GM19468 (cell line): Measurements from ENCODE around the gene MAP2.

Experiments
- ATAC-seq: cut with Tn5 transposase; IDR thresholded peaks from one replicate; pipeline ENCODE4 v1.9.1; 2021; ENCODE audit warnings: mild to moderate bottlenecking, moderate library complexity, moderate number of reproducible peaks; ENCODE audit not compliant: unreplicated experiment; ENCODE audit errors: extremely low read depth

Gene MAP2

DNA sequence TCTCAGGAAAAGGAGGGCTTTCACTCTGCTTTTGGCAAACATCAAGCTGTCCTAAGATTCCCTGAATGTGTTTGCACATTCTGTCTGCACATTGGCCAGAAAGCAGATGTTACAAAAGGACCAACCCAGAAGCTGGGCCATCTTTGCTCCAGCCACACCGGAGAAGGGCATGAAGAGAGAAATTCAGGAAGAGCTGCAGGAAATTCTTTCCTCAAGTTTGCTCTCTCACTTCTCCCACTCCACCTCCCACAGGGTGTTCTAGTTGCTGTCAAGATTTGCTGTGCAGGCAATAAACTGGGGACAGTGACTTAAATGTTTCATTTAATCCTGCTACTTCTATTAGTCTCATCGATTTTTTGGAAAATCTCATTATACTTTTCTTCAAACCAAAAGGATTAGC is 210.1 kb downstream of the MAP2 start:
- ATAC-seq, result no peak

DNA sequence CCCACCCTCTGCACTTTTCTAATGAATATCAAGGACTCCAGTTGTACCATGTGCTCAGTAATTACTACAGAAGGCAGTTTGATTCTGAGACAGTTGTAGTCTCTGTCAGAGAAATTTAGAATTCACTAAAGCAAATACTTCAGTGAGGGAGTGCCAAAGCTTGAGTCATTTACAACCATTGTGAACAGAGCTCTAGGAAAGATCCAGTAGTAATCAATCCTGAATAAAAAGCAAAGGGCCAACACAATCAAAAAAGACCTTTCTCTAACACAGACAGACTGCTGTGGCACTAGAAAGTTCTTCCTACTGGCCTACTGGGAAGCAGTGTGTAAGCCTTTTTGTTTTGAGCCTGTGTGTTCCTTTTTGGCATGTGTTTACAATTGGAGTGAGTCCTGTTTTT is 212.2 kb downstream of the MAP2 start:
- ATAC-seq, result no peak

DNA sequence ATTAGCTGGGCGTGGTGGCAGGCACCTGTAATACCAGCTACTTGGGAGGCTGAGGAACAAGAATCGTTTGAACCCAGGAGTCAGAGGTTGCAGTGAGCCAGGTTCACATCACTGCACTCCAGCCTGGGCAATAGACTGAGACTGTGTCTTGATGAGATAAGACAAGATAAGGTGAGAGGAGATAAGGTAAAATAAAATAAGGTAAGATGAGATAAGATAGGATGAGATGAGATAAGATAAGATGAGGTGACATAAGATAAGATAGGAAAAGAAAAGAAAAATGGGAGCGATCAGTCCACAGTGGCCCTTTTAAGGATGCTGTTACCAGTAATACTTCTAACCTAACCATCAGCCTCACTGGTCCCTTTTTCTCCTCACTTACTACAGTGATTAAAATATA is 213.4 kb downstream of the MAP2 start:
- no peak for ATAC-seq

DNA sequence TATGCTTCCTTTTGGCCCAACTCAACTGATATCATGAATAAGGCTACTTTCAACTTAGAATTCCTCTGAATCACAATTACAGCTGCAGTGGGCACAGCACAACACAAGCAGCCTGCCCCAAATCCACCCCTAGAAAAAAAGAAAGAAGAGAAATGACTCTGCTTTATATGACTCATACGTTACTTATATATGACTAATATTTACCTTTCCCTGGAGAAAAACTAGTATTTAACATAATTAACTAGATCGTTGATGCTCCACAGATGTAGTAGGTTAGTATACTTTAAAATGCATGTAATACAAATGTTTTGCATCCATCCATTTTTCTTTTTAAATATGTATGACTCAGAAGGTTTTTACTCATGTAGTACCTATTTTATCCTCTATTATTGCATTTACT is 214.5 kb downstream of the MAP2 start:
- no peak for ATAC-seq

DNA sequence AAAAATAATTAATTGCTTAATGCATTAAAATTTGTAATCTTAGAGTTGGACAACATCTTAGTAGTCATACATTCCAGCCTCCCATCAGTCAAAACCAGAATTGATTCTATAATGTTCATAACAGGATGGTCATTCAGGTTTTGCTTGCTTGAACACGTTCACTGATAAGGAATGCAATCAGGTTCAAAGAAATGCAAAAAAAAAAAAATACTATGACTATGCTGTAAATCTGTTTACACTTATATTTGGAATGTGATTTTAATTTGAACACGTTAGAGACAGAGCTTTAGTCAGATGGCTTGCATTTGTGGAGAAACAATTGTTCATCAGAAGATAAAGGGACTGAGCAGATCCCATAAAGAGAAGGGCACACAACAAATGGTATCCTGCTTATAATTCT is 216.5 kb downstream of the MAP2 start:
- ATAC-seq, result no peak

DNA sequence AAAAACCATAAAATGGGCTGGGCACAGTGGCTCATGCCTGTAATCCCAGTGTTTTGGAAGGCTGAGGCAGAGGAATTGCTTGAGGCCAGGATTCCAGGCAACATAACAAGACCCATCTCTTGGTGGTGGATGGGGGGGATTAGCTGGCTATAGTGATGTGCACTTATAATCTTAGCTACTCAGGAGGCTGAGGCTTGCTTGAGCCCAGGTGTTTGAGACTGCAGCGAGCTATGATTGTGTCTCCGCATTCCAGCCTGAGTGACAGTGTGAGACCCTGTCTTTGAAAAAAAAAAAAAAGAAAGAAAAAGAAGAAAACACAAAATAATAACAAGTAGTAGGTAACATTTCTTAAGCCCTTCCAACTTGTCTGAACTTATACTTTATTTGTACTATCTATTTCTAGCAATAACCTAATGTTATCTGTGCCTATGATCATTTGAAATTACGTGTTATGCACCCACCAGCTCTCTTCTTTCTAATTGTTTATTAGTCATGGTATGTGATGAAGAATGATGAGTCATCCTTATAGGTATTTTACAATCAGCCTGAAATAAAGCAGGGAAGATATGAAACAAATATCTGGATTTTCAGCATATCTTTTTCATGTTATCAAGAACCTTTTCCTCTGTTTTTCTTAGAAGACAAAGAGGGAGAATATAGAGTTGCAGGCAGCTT is 218.4 kb downstream of the MAP2 start:
- no peak for ATAC-seq

DNA sequence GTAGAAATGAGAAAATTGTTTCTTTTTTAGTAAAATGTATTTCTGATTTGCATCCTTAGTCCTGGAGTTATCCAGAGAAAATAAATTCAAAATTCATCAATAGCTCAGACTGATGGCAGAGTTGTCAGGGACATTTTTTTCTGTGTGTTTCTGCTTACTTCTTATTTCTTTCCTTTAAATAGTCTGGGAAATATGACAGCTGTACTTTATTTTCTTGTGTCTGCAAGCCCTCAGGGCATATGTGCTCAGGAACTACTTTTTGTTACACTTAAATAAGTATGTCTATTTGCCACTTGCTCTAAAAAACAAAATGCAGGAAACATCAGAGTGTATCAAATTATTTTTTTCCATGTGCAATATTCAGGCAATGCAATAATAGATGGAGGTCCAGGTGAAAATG is 221.0 kb downstream of the MAP2 start:
- ATAC-seq, result no peak

DNA sequence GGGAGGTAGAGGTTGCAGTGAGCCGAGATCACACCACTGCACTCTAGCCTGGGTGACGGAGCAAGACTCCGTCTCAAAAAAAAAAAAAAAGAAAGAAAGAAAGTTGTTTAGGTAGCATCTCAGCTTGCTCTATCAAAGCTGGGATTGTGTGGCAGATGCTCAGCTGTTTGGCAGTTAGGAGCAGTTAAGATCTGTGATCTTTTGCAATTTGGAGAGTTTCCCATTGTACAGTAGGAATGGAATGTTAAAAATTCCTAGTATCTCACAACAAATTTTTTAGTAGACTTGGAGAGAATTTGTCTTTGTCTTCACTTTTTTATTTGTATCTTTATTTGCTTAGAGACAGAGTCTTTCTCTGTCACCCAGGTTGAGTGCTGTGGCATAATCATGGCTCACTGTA is 224.9 kb downstream of the MAP2 start:
- no peak for ATAC-seq

DNA sequence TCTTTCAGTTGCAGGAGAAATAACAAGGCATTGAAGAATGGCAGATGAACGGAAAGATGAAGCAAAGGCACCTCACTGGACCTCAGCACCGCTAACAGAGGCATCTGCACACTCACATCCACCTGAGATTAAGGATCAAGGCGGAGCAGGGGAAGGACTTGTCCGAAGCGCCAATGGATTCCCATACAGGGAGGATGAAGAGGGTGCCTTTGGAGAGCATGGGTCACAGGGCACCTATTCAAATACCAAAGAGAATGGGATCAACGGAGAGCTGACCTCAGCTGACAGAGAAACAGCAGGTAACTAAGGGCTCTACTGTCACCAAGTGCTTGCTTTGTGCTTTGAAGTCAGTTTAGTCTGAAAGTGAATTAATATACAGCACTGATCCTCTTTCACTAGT is 229.3 kb downstream of the MAP2 start:
- no peak for ATAC-seq

DNA sequence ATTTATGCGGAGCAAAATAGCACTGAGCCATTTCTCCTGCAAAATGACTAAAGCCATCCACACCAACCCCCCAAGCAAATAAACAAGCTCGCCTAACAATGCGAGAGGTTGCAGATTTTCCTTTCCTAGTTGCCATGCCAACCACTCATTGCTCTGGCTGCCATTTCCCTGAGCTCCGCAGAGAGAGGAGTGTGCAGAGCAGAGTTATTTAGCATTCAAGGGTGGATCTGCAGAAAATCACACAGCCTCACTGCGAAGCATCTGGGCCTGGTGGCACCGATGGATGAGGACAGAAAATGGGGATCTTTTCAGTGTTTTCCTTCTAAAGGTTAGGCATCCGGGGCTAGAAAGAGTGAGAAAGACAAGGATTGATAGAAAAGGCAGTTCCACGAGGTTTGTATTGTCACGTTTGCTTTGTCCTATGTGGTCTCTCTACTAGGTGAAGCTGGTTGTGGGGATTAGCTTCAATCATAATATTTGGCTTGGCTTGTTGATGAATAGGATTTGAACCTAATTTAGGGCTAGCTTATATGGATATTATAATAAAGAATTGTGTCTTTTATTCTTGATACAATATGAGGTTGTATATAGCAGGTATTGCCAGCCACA is 237.5 kb downstream of the MAP2 start:
- ATAC-seq, result no peak

DNA sequence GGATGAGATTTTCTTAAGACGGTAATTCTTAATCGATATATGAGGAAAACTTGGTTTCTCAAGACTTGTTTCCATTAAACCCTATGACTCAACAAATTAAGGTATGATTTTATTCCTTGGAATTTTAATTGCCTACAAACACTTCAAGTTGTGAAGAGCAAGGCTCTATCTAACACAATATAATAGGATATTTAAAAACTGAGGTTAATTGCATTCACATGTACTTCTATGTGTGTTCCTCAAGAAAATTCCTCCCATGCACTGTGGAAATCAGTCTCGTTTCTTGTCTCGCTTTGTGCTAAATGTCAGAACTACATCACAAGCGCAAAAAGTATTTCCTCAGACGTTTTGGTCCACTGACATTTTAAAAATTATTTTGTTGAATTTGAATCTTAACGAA is 238.2 kb downstream of the MAP2 start:
- ATAC-seq, result no peak

DNA sequence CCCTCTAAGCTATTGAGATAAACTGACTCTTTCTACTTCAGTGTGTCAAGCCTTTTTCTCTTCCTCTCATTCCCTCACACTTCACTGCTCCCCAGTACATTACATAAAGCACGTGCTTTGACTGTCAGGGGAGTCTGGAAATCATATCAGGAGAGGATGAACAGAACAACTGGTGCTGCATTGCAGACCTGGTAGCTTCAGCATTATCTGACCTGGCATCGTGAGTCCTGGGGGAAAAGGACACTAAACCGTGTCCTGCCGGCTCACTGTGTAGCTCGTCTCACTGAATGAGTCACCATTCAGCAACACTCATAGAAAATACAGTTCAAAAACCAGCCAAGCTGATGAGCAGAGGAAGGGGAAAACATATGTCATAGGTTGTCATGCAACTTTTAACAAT is 239.3 kb downstream of the MAP2 start:
- no peak for ATAC-seq

DNA sequence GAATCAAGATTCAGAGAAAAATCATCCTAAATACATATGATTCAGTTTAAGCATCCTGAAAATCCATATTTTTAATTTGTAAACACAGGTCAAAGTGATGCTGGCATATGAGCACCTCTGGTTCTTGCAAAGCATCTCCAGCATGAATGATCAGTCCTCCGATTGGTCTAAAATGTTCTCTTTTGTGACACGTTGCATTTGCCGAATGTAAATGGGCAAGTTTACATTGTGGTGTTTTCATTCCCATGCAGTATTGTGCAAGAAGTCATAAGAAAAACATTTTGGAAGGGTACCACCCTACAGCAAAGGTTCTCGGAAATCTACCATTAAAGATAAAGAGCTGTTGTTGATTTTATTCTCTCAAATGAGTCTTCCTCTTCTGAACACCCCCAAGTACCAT is 239.8 kb downstream of the MAP2 start:
- ATAC-seq, result no peak

DNA sequence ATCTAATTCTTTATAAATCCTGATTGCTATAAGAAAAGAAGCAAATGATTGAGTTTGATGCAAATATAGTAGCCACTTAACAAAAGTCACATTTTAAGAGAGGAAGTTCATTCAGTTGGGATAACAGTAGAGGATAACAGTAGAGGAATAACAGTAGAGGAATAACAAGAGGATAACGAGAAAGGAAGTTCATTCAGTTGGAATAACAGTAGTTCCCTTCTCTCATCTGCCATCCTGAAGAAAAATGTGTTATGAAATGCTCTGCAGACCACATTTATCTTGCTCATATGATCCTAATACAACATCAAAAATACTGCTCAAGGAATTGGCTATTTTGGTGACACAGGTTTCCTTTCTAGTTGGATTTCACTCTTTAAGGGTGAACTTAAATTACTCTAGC is 242.4 kb downstream of the MAP2 start:
- no peak for ATAC-seq

DNA sequence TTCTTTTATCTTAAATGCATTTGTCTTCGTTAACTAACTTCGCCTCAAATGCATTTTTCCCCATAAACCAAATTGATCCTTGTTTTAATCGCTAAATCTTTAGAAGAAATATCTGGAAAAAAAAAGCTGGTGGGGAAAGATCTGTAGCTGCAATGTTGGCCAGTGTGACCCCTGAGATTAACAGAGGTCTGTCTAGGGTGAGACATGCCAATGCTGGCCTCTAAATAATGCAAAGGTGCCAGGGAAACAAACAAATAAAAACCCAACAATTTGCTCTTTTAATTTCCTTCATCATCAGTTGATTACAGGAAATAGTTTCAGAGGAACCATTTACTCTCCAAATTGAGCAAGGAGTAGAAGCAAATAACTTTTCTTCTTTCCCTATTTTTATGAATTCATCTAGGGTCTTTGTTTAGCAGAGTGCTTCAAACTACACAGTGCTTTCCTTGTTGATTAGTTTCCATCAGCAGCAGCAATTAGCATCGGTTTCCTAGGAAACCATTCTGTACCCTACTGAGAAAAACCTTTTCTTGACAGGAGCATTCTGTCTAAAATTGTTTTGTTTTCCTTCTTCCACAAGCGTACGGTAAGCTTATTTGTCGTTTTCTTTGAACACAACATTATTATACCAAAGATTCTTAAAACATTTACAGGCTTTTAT is 247.3 kb downstream of the MAP2 start:
- ATAC-seq, result no peak

DNA sequence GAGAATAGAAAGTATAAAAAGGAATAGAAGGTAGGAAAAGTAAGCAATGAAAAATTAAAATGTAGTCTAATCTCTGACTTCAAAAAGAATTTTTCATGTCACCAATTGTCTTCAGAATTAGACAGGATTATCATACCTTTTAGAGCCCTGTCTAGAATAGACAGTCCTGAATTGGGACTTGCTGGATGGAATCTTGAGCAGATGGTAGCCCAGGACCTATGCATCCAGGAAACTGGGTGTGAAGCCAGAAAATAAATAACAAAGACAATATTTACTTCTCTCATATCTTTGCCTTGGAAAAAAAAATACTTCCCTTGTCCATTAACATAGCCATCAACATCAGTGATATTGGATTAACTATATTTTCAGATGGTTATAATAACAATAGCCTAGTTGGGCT is 250.0 kb downstream of the MAP2 start:
- no peak for ATAC-seq

DNA sequence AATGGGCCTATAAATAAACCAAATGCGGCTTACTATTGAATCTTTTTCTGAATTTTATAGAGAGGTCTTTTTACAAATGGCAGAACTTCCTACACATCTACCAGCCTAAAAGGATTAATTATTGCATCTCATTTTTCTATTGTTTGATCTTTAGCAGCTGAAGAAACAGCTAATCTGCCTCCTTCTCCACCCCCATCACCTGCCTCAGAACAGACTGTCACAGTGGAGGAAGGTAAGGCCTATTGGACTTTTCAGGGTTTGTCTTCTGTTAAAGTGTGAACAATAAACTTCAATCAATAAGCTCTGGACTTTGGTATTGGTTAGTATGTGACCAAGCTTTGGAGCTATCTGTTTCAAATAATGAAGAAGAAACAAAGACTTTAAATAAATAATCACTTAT is 256.7 kb downstream of the MAP2 start:
- ATAC-seq, result no peak

DNA sequence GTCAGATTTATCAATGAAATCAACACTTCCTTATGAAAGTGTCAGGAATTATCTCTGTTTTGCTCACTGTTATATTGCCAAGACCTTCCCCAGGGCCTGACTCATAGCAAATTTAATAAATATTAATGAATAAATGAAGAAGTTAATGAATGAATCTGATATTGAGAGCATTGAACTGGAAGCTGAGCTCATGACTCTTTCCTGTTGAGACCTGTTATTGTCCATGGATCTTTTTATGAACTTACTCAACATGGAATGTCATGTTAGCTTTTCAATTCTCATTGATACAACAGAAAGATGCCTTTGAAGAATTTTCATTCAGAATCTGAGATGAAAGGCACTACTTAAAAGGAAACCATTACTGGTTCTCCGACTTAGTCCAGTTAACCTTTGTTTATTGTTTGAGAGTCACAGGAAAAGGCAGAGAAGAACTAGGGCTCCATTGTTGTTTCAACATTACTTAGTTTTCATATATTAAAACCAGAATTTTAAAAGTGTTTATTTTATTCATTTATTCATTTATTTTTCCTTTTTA is 257.4 kb downstream of the MAP2 start:
- ATAC-seq, result no peak

DNA sequence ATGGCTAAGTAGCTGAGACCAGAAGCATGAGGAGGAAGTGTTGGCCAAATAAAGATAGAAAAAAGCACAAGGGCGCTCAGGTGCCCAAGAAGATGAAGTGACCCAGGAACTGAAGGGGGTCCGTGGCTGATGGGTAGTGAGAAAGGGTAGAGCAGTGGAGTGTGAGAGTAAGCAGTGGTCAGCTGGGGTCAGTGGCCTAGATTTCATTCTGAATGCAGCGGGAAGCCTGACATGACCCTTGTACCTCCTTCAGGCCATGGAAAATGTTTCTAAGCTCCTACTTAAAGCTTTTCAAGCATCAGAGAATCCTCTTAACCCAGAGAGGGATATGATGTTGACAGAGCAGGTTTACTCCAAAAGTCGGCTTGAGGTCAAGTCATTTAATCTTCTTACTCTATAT is 258.8 kb downstream of the MAP2 start:
- ATAC-seq, result no peak

DNA sequence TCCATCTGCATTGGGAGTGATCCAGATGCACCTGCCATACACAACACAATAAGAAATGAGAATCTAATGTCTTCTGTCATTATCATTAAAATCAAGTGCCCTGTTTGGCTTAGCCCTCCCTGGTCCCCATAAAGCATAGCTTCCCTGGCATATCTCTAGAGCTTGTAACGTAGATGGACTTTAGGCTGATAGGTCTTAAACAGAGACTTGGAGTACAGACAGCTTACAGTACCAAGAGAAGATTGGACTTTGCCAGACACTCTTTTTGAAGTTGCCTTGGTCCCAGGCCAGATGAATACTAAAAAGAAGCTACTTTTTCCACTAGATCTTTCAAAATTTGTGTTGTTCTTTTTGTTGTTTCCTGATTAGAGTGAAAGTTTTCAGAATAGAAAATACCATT is 261.5 kb downstream of the MAP2 start:
- no peak for ATAC-seq

DNA sequence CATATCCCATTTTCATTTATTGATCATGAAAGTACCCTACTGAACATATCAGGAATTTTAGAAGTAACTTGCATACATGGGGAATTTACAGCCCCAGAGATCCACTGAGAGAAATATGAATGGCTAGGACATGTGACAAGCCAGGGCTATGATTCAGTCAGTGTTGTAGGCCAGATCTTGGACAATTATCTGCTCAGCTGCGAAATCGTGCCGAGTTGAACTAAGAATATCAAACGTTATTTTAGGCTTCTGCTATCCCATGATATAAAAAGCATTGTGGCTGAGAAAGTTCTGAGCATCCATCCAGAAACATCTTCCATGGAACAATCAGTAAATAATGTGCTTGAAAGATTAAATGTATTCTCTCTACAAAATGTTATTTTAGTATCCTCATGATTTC is 262.1 kb downstream of the MAP2 start:
- no peak for ATAC-seq

DNA sequence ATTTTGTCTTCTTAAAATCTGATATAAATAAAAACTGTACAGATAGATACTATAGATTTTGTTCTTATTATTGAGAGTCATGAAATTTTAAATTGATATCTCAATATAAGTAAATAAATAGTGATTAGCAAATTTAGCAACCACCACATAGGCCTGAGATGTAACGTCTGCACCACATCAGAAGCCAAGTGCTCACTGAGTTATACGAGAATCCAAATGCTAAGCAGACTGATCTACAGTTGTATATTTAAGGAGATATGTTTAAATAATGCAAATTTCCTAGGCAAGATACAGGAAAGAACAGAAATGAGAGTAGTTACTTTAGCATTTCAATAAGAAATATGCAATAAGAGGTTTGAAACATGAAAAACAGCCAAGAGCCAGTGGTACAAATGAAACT is 262.6 kb downstream of the MAP2 start:
- ATAC-seq, result no peak
